NB4 (cell line): ENCODE measurements around the gene OR6C4.
"Not testable (repeated sequence)": the region's sequence is repeated elsewhere in the genome, so short reads cannot be mapped to it uniquely, and the experiment has no call there.

Source experiments
- DNase-seq: peaks from one replicate; pipeline ENCODE4 v3.0.0; 2010; ENCODE audit warnings: low read depth
- H3K4me3 ChIP-seq: one replicate; pipeline ENCODE4 v1.5.1; 2011; ENCODE audit warnings: mild to moderate bottlenecking, low read depth, low read length, moderate library complexity
- CTCF ChIP-seq: IDR thresholded peaks from one replicate; pipeline ENCODE4 v1.5.1; 2012; ENCODE audit warnings: low read depth, low read length
- MAX ChIP-seq: IDR thresholded peaks from 2 replicates; pipeline ENCODE4 v1.6.1; 2011; ENCODE audit warnings: low read depth, low read length
- MYC ChIP-seq: IDR thresholded peaks from 2 replicates; pipeline ENCODE4 v1.6.1; 2011; ENCODE audit warnings: low read depth, low read length
- POLR2A ChIP-seq: IDR thresholded peaks from 2 replicates; pipeline ENCODE4 v1.6.1; 2011; ENCODE audit warnings: mild to moderate bottlenecking; ENCODE audit not compliant: insufficient read length; ENCODE audit errors: extremely low read depth

Gene OR6C4

GRCh38 chr12:55548756-55549155 lies 646 bp upstream of the OR6C4 start:
- no peak for DNase-seq
- H3K4me3 ChIP-seq, result no peak overlapping the region
- no peak for TF ChIP-seq MAX
- no peak for TF ChIP-seq POLR2A
- TF ChIP-seq MYC, result no peak
- TF ChIP-seq CTCF, result no peak

DNA sequence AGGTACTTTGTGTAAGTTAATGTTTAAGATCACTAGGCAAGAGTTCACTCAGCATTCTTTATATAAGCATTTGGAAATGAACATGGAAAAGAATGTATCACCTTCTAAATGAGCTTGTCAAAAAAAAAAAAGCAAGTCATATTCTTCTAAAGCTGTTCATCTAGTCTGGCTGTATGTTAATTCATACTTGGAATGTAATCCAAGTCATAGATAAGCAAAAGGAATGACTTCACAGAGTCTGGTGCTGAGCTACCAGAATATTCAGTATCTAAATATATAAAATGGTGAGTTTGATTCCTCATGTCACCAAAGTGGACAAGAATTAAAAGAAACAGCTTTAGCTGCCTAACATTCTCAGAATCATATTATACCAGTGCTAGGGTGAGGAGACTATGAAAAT lies 4.9 kb downstream of the OR6C4 start:
- no peak overlapping the region for H3K4me3 ChIP-seq
- TF ChIP-seq CTCF (no peak), MYC (no peak), MAX (no peak), POLR2A (no peak)
- no peak for DNase-seq

GRCh38 chr12:55570060-55570459 lies 20.7 kb downstream of the OR6C4 start:
- H3K4me3 ChIP-seq, result not testable (repeated sequence)

DNA sequence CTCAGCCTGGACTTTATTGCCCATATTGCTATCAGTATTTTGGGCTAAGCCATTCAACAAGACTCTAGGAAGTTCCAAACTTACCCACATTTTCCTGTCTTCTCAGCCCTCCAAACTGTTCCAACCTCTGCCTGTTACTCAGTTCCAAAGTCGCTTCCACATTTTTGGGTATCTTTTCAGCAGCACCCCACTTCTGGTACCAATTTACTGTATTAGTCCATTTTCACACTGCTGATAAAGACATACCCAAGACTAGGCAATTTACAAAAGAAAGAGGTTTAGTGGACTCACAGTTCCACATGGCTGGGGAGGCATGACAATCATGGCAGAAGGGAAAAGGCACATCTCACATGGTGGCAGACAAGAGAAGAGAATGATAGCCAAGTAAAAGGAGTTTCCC lies 21.3 kb downstream of the OR6C4 start:
- DNase-seq, H3K4me3 ChIP-seq: not testable (repeated sequence)

More at GRCh38 chr12:55570060-55570459, 20.7 kb downstream of the OR6C4 start:
- not testable (repeated sequence) for DNase-seq

- DNase-seq, result no peak
- no peak within 1 kb of the TSS for H3K4me3 ChIP-seq
- TF ChIP-seq MYC, result no peak
- no peak for TF ChIP-seq MAX
- TF ChIP-seq CTCF, result no peak
- no peak for TF ChIP-seq POLR2A
These were observed 22.8 kb downstream of the OR6C4 start, which contains the start of gene OR2AP1 for GRCh38 chr12:55572168-55572567. Gene OR2AP1, plus strand, starts transcription at chr12:55572468. Its CDS starts 1,947 bp downstream, at chr12:55574415.

DNA sequence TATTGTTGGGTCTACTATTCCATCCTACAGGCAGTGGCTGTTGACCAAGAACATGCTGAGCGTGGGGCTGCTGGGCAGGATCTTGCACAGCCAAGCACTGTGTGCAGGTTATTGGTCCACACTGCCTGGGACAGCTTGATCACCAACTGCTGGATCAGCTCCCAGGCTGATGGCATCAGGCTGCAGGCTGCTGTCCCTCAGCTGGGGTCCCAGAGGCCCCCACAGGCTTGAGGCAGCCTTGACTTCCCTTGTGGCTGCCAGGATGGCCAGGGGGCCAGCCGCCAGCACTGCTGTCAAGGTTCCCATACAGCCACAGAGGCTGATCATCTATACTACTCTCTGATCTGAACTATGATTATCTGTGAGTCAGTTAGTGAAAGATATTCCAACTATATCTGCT lies 32.7 kb downstream of the OR6C4 start:
- H3K4me3 ChIP-seq, result no peak overlapping the region
- no peak for DNase-seq
- TF ChIP-seq CTCF, result no peak
- no peak for TF ChIP-seq MAX
- no peak for TF ChIP-seq POLR2A
- no peak for TF ChIP-seq MYC

- no peak overlapping the region for H3K4me3 ChIP-seq
- no peak for DNase-seq
- TF ChIP-seq CTCF, result no peak
- no peak for TF ChIP-seq MYC
- TF ChIP-seq MAX, result no peak
- no peak for TF ChIP-seq POLR2A
These were observed 36.4 kb downstream of the OR6C4 start for GRCh38 chr12:55585817-55586216.

DNA sequence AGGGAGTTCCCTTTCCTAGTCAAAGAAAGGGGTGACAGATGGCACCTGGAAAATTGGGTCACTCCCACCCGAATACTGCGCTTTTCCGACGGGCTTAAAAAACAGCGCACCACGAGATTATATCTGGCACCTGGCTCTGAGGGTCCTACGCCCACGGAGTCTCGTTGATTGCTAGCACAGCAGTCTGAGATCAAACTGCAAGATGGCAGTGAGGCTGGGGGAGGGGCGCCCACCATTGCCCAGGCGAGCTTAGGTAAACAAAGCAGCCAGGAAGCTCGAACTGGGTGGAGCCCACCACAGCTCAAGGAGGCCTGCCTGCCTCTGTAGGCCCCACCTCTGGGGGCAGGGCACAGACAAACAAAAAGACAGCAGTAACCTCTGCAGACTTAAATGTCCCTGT lies 40.8 kb downstream of the OR6C4 start:
- DNase-seq, H3K4me3 ChIP-seq: not testable (repeated sequence)
